ENCODE measurements around the gene ATRAID. TPM values are rescaled to one million over a fixed set of nuclear protein-coding genes. Genes with fewer than 3 reads are reported as not detected.

The ATRAID gene
- total and polyA plus RNA-seq, 9 donors: 123 to 318 (median 136) TPM

GRCh38 chr2:27221166-27221565 lies 9.3 kb downstream of the ATRAID start:
- no peaks in the 10 kb centered on the region for H3K27me3 ChIP-seq
- DNase-seq: no peak
- intact Hi-C loops (cut with DNase I): no loop called here
- no peaks in the 10 kb centered on the region for H3K9me3 ChIP-seq
- WGBS, 3 donors: 85 to 92% (median 89%) methylated on average over 3 of the region's 3 CpGs
- peaks cover 3% of the 10 kb centered on the region for H3K4me1 ChIP-seq (ENCODE audit: insufficient read depth)
- H3K36me3 ChIP-seq: no peaks in the 10 kb centered on the region
- H3K27ac ChIP-seq: no peak overlapping the region
- TF ChIP-seq POLR2A (IDR thresholded peaks at IDR 0.05) (no peak), EP300 (IDR thresholded peaks at IDR 0.05) (no peak)
- TF ChIP-seq, protein P1, sequence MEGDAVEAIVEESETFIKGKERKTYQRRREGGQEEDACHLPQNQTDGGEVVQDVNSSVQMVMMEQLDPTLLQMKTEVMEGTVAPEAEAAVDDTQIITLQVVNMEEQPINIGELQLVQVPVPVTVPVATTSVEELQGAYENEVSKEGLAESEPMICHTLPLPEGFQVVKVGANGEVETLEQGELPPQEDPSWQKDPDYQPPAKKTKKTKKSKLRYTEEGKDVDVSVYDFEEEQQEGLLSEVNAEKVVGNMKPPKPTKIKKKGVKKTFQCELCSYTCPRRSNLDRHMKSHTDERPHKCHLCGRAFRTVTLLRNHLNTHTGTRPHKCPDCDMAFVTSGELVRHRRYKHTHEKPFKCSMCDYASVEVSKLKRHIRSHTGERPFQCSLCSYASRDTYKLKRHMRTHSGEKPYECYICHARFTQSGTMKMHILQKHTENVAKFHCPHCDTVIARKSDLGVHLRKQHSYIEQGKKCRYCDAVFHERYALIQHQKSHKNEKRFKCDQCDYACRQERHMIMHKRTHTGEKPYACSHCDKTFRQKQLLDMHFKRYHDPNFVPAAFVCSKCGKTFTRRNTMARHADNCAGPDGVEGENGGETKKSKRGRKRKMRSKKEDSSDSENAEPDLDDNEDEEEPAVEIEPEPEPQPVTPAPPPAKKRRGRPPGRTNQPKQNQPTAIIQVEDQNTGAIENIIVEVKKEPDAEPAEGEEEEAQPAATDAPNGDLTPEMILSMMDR (IDR thresholded peaks at IDR 0.05): no peak
- H3K4me3 ChIP-seq: no peak overlapping the region

GRCh38 chr2:27222407-27222806 lies 10.6 kb downstream of the ATRAID start:
- no peaks in the 10 kb centered on the region for H3K36me3 ChIP-seq

DNA sequence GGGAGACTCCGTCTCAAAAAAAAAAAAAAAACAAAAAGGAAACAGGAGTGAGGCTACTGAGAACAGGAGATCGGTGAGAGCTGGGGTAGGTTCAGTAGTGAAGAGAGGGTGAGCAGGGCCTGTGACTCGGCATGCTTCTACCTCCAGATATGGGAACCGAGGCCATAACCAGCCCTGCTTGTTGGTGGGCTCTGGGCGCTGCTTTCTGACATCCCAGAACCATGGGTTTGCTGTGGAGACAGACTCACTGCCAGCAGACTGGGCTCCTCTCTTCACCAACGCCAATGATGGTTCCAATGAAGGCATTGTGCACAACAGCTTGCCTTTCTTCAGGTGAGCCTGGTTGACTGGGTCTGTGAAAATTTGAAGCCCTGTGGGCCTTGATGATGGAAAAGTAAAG lies 11.6 kb downstream of the ATRAID start:
- Histone ChIP-seq H3K4me1 (ENCODE audit: insufficient read depth) (no peaks in the 10 kb centered on the region), H3K36me3 (no peaks in the 10 kb centered on the region), H3K4me3 (no peak overlapping the region), H3K9me3 (no peaks in the 10 kb centered on the region), H3K27me3 (no peaks in the 10 kb centered on the region), H3K27ac (no peak overlapping the region)
- DNase-seq: no peak
- WGBS, 3 donors: 91 to 94% (median 93%) methylated on average over 6 of the region's 6 CpGs
- intact Hi-C loops (cut with DNase I): no loop called here
- TF ChIP-seq, protein P1 (IDR thresholded peaks at IDR 0.05): no peak
- TF ChIP-seq POLR2A (IDR thresholded peaks at IDR 0.05): no peak
- no peak for TF ChIP-seq EP300 (IDR thresholded peaks at IDR 0.05)

More at GRCh38 chr2:27222407-27222806, 10.6 kb downstream of the ATRAID start:
- H3K9me3 ChIP-seq: no peaks in the 10 kb centered on the region
- H3K27me3 ChIP-seq: no peaks in the 10 kb centered on the region
- intact Hi-C loops (cut with DNase I): no loop called here
- DNase-seq: no peak
- no peaks in the 10 kb centered on the region for H3K4me1 ChIP-seq (ENCODE audit: insufficient read depth)
- H3K27ac ChIP-seq: no peak overlapping the region
- 90 to 93% (median 92%) methylated on average over 5 of the region's 5 CpGs for WGBS, 3 donors
- TF ChIP-seq EP300 (IDR thresholded peaks at IDR 0.05) (no peak), POLR2A (IDR thresholded peaks at IDR 0.05) (no peak)
- TF ChIP-seq, protein P1 (IDR thresholded peaks at IDR 0.05): no peak
- H3K4me3 ChIP-seq: no peak overlapping the region

GRCh38 chr2:27225526-27225925 lies 13.7 kb downstream of the ATRAID start:
- TF ChIP-seq EP300 (IDR thresholded peaks at IDR 0.05) (no peak), POLR2A (IDR thresholded peaks at IDR 0.05) (no peak)
- TF ChIP-seq, protein P1 (IDR thresholded peaks at IDR 0.05): no peak
- Histone ChIP-seq H3K36me3 (no peaks in the 10 kb centered on the region), H3K4me3 (no peak overlapping the region), H3K27me3 (no peaks in the 10 kb centered on the region), H3K9me3 (no peaks in the 10 kb centered on the region), H3K4me1 (ENCODE audit: insufficient read depth) (no peaks in the 10 kb centered on the region), H3K27ac (no peak overlapping the region)
- WGBS, 3 donors: 89 to 90% (median 90%) methylated on average over 9 of the region's 9 CpGs
- no peak for DNase-seq
- intact Hi-C loops (cut with DNase I): no loop called here

Data from ovary (tissue), 9 donors.